Endothelial cell (in vitro differentiated cells): ENCODE data around the gene PEA15. TPM values are rescaled to one million over a fixed set of nuclear protein-coding genes. Genes with fewer than 3 reads are reported as not detected.

Source experiments
- DNase-seq: peaks from one replicate; pipeline ENCODE4 v3.0.0; 2021; ENCODE audit warnings: low spot score
- H3K27ac Mint-ChIP-seq: one replicate; pipeline ENCODE4 v1.8.0; 2021; ENCODE audit warnings: mixed read lengths, inconsistent platforms; ENCODE audit not compliant: unreplicated experiment
- H3K27me3 Mint-ChIP-seq: one replicate; pipeline ENCODE4 v1.8.0; 2021; ENCODE audit warnings: mild to moderate bottlenecking, moderate library complexity, mixed read lengths, inconsistent platforms; ENCODE audit not compliant: unreplicated experiment
- H3K36me3 Mint-ChIP-seq: one replicate; pipeline ENCODE4 v1.8.0; 2021; ENCODE audit warnings: mild to moderate bottlenecking, low read depth, mixed read lengths, inconsistent platforms; ENCODE audit not compliant: unreplicated experiment
- H3K4me1 Mint-ChIP-seq: one replicate; pipeline ENCODE4 v1.8.0; 2021; ENCODE audit warnings: mild to moderate bottlenecking, mixed read lengths, inconsistent platforms; ENCODE audit not compliant: unreplicated experiment
- H3K4me3 Mint-ChIP-seq: one replicate; pipeline ENCODE4 v1.8.0; 2021; ENCODE audit warnings: mild to moderate bottlenecking, mixed read lengths, inconsistent platforms; ENCODE audit not compliant: unreplicated experiment
- H3K9me3 Mint-ChIP-seq: one replicate; pipeline ENCODE4 v1.8.0; 2021; ENCODE audit warnings: mixed read lengths, inconsistent platforms; ENCODE audit not compliant: unreplicated experiment
- total RNA-seq: library from RNA; stranded (reverse); fragmentation: NEBNext Ultra II Directional; extraction: Animal tissue kit (Norgen Biotek cat#: 25700); gene quantifications from one replicate; pipeline ENCODE4 v1.2.1, GENCODE V29; 2021; ENCODE audit not compliant: unreplicated experiment
- TF ChIP-seq, protein P1 (sequence below): fragments of 200-600 bp; sonication (generic); IDR thresholded peaks from one replicate; pipeline ENCODE4 v1.5.0; 2021; ENCODE audit warnings: antibody characterized with exemption; ENCODE audit not compliant: unreplicated experiment

Gene PEA15
- total RNA-seq, 1 donor from 2014 or later, result 593 TPM

DNA sequence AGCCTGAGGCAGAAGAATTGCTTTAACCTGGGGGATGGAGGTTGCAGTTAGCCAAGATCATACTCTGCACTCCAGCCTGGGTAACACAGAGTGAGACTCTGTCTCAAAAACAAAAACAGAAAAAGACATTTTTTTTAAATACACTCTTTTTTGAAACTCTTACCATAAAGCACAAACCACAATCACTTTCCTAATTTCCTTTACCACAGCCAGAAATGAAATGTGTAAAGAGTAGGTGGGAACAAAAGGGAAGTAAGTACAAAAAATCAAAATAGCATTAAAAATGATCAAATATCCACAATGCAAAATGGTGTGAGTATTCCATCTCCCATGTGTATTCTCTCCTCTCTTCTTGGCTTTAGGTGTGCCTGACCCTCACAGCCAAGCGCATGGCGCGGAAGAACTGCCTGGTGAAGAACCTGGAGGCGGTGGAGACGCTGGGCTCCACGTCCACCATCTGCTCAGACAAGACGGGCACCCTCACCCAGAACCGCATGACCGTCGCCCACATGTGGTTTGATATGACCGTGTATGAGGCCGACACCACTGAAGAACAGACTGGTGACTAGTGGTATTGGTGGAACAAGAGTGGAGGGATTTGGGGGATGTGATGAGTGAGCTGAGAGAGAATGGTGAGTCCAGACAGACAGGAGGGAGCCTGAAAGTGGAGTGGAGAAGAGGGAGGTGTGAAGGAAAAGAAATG, 38.9 kb upstream of the PEA15 start:
- no peak for DNase-seq
- TF ChIP-seq, protein P1, sequence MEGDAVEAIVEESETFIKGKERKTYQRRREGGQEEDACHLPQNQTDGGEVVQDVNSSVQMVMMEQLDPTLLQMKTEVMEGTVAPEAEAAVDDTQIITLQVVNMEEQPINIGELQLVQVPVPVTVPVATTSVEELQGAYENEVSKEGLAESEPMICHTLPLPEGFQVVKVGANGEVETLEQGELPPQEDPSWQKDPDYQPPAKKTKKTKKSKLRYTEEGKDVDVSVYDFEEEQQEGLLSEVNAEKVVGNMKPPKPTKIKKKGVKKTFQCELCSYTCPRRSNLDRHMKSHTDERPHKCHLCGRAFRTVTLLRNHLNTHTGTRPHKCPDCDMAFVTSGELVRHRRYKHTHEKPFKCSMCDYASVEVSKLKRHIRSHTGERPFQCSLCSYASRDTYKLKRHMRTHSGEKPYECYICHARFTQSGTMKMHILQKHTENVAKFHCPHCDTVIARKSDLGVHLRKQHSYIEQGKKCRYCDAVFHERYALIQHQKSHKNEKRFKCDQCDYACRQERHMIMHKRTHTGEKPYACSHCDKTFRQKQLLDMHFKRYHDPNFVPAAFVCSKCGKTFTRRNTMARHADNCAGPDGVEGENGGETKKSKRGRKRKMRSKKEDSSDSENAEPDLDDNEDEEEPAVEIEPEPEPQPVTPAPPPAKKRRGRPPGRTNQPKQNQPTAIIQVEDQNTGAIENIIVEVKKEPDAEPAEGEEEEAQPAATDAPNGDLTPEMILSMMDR, result no peak
- H3K27me3 Mint-ChIP-seq, result no peaks in the 10 kb centered on the region
- H3K9me3 Mint-ChIP-seq, result no peaks in the 10 kb centered on the region
- peaks cover 8% of the 10 kb centered on the region for H3K4me1 Mint-ChIP-seq
- no peak overlapping the region for H3K27ac Mint-ChIP-seq
- no peak overlapping the region for H3K4me3 Mint-ChIP-seq
- no peaks in the 10 kb centered on the region for H3K36me3 Mint-ChIP-seq

DNA sequence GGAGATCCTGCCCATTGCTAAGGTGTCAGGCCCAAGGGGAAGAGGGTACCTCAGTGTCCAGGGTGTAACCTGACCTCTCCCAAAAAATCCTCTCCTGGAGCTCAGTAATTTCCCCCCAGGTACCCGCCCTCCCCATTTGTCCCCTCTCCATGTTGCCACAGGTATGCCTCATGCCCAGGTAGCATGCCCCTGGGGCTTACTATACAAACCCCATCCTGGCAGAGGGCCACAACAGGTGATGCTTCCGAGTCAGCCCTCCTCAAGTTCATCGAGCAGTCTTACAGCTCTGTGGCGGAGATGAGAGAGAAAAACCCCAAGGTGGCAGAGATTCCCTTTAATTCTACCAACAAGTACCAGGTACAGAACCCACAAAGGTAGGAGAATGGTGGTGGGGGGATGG, 38.1 kb upstream of the PEA15 start:
- DNase-seq, result no peak
- H3K4me3 Mint-ChIP-seq, result no peak overlapping the region

DNA sequence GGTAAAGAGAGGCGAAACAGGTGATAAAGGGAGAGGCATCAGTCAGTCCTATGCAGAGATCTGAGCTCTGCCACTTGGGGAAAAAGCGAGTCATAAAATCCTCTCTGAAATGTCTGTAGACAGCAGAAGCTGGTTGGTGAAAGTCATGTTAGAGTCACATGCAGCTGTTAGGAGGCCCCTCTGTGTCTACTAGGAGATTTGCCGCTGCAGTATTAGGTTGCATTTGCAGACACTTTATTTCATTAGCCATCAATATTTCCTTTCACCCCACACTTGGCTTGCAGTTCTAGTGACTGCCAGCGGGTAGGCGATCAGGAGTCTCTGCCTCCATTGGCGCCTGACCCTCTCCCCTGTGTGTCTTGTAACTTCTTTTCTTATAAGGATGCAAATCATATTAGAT, 37.6 kb upstream of the PEA15 start:
- Mint-ChIP-seq H3K4me3 (no peak overlapping the region), H3K9me3 (no peaks in the 10 kb centered on the region), H3K4me1 (peaks cover 10% of the 10 kb centered on the region), H3K27ac (no peak overlapping the region), H3K36me3 (no peaks in the 10 kb centered on the region), H3K27me3 (no peaks in the 10 kb centered on the region)
- no peak for DNase-seq
- TF ChIP-seq, protein P1, result no peak

More for the DNA sequence above, 38.1 kb upstream of the PEA15 start:
- TF ChIP-seq, protein P1, result no peak
- H3K9me3 Mint-ChIP-seq, result no peaks in the 10 kb centered on the region
- no peaks in the 10 kb centered on the region for H3K27me3 Mint-ChIP-seq
- peaks cover 8% of the 10 kb centered on the region for H3K4me1 Mint-ChIP-seq
- H3K27ac Mint-ChIP-seq, result no peak overlapping the region
- no peaks in the 10 kb centered on the region for H3K36me3 Mint-ChIP-seq

DNA sequence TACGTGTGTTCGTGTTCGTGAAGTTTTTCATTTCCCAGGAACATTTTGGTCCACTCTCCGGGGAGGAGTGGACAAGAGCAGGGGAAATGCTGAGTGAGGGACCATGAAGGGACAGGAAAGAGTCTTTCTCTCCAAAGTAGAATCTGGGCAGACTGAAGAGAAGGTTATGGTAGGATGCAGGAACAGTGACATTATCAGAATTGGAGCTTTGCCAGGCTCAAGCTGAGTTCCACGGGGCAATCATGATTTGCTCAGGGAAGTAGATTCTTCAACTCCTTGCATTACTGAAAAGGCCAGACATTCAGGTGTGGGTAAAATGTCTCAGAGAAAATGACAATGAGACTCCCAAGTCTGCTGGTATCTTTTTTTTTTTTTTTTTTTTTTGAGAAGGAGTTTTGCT, 37.2 kb upstream of the PEA15 start:
- Mint-ChIP-seq H3K9me3 (no peaks in the 10 kb centered on the region), H3K36me3 (no peaks in the 10 kb centered on the region), H3K4me1 (peaks cover 14% of the 10 kb centered on the region), H3K27me3 (no peaks in the 10 kb centered on the region), H3K4me3 (no peak overlapping the region), H3K27ac (no peak overlapping the region)
- DNase-seq, result no peak
- TF ChIP-seq, protein P1, result no peak

DNA sequence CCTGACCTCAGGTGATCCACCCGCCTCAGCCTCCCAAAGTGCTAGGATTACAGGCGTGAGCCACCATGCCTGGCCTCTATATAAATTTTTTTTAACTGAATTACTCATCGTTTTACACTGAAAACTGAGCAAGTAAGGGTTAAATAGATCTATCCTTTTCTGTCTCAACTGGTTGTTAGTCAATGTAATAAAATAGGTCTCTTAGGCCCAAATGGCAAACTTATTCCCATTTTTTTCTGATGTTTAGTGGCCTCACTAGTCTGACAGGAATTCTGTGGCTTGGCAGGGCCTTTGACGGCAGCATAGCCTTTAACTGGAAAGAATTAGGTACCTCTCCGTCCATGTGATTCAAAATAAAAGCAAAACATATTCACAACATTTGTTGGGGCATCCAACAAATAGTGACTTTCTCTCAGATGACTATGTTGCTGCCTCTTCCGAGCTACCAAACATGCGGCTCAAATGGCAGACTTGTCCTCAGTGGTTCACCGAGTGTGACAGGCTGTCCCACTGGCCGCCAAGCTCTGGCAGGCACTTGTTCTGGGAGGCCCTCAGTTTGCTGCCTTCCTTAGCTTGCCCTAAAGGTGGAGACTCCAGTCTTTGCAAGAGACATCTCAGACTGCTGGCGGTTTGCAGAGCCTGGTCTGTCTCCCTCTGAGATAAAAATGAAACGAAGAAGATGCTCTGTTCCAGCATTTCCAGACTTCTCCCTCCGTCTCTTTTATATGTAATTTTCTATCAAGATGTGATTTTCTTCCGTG, 36.4 kb upstream of the PEA15 start:
- Mint-ChIP-seq H3K9me3 (no peaks in the 10 kb centered on the region), H3K36me3 (no peaks in the 10 kb centered on the region), H3K4me1 (peaks cover 14% of the 10 kb centered on the region), H3K4me3 (no peak overlapping the region), H3K27me3 (no peaks in the 10 kb centered on the region), H3K27ac (no peak overlapping the region)
- TF ChIP-seq, protein P1, result no peak
- DNase-seq, result no peak
